ENCODE data around the gene DENND5B.
"Not testable (repeated sequence)": the region's sequence is repeated elsewhere in the genome, so short reads cannot be mapped to it uniquely, and the experiment has no call there.

The DENND5B gene

GRCh38 chr12:31456562-31456961 is 134.4 kb downstream of the DENND5B start:
- no peak for DNase-seq

DNA sequence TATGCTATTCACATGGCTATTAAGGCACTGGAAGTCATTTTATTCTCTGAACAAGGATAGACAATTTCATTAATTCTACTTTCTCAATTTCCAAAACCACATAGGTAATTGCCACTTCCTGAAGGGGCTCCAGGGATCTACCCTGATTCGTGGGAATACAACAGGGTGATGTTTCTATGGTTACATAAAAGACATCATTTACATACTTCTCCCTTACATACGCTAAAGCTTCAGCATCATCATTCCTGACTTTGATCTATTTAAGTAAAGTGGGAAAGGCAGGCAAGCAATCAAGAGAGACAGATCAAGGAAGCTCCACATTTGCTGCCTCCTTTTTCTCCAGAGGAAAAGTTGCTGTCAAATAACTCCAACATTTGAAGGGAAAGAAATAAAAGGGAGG is 146.2 kb downstream of the DENND5B start:
- DNase-seq, result no peak

DNA sequence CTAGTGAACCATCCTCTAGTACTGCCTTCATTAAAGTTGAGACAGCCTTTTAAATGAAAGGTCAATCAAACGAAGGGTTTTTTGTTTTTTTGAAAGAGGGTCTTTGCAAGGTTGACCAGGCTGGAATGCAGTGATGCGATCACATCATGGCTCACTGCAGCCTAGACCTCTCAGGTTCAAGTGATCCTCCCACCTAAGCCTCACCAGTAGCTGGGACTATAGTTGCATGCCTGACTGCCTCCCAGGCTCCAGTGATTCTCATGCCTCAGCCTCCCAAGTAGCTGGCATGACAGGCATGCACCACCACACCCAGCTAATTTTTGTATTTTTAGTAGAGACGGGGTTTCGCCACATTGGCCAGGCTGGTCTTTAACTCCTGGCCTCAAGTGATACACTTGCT is 150.3 kb downstream of the DENND5B start:
- no peak for DNase-seq

DNA sequence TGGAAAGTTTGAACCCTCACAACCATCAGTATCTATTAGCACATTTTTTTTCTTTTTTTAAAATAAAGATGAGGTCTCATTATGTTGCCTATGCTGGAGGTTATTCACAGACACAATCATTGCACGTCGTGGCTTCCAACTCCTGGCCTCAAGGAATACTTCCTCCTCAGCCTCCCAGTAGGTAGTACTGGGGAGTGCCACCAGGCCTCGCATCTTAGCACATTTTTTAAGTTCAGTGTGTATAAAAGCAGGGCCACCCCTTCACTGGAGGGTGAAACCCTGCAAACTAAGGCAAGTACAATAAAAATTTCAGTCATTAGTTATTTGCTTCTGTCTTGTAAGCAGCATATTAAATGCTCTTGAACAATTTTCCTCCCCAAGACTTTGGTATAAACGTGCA is 150.8 kb downstream of the DENND5B start:
- no peak for DNase-seq

DNA sequence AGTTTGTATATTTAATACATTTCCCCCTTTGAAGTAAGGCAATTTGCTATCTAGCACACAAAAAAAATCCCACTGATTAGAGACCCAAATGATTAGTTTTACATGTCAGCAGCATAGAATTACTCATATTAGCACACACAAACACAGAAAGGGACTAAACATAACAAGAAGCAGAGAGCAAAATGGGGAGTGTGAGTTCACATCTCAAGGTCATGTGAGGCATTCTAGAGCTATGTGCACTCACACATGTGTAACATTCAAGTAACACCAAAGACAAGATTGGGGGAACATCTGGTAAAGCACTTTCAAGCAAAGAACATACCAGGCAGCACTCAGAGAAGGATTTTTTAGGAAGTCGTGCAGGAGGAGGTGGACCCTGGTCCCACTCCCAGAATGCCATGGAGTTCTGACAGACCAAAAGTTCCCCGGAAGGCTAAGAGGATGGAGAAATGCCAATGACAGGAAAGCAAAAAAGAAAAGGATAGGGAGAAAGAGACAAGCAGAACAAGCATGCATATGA is 159.2 kb downstream of the DENND5B start:
- DNase-seq, result peak; percentile 27

DNA sequence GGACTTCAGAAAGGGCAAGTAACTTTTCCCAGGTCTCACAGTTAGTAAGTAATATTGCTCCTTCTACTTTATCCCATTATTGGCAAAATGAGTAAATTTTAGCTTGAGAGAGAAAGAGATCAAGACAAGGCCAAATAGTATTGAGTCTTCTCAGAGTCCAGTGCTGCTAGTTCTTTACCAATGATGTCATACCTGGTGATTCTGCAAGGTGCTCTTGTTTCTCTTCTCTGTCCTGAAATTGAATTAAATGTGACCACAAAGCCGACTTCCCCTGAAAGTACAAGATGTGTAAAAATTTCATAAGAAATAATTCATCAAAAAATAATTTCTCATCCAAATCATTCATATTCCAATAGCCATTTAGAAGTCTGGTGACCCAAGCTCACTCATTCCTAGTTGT is 167.5 kb downstream of the DENND5B start:
- no peak for DNase-seq

DNA sequence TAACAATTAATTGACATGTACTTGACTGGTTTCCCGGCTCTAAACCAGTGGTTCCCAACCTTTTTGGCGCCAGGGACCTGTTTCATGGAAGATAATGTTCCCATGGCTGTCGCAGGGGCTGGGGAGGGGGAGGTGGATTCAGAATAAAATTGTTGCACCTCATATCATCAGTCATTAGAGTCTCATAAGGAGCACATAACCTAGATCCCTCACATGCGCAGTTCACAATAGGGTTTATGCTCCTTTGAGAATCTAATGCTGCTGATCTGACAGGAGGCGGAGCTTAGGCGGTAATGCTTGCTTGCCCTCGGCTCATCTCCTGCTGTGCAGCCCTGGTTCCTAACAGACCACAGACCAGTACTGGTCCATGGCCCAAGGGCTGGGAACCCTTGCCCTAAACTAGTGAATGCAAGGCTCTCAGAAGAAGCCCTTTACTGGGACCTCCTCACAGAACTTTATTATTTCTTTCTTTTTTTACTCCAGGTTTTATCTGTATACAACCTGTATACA is 178.6 kb downstream of the DENND5B start:
- no peak for DNase-seq

DNA sequence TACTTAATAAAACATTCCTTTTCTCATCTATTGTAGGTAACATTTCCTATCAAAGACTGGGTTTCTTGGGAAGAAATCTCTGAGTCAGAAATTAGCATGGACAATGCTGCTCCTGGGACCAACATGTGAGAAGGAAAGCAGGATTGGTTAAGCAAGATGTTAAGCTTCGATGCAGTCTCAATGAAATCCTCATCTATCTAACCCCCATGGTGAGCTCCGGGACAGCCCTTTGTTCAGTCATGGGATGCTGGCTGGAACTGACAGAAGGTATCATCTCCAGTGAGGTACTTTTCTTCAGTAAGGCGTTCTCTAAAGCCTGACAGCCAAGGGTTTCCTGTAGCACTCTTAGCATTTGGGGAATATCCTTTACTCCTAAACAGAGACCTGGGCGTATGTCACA is 182.2 kb downstream of the DENND5B start:
- no peak for DNase-seq

DNA sequence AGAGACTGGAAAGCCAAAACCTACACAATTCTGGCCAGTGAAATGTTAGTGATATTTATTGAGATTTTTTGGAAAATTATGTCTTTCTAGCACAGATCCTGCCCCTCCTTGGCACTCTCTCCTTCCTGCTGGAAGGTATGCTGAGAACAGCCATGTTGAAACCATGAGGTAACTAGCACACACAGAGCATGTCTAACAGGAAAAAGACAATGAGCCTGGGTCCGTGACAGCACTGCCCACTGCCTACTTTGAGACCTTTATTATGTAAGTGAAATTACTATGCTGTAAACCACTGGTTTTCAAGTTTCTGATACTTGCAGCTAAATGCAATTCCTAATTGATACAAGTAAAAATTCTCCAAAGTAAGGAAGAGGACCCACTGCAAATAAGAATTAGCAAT is 183.4 kb downstream of the DENND5B start:
- DNase-seq, result no peak

DNA sequence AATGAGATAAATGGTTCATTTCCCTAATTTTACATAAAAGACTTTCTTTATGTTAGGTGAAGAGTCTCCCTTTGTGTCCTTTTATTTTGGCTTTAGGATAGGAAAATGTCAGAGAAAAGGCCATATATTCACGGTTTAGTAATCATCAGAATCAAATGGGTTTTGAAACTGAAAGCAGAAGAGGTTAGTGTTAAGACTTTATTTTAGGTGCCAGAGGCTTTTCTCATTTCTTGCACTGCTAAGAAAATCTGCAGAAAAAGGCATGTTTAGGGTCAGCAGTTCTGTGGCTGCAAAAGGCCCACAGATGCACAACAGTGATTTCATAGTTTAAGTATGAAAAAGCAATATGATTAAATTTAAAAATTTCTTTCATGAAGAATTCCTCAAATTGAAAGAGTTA is 184.6 kb downstream of the DENND5B start:
- DNase-seq, result no peak

GRCh38 chr12:31405021-31405420 is 185.9 kb downstream of the DENND5B start:
- no peak for DNase-seq

- DNase-seq, result peak; percentile 92
These were observed 187.8 kb downstream of the DENND5B start for GRCh38 chr12:31403099-31403607.

DNA sequence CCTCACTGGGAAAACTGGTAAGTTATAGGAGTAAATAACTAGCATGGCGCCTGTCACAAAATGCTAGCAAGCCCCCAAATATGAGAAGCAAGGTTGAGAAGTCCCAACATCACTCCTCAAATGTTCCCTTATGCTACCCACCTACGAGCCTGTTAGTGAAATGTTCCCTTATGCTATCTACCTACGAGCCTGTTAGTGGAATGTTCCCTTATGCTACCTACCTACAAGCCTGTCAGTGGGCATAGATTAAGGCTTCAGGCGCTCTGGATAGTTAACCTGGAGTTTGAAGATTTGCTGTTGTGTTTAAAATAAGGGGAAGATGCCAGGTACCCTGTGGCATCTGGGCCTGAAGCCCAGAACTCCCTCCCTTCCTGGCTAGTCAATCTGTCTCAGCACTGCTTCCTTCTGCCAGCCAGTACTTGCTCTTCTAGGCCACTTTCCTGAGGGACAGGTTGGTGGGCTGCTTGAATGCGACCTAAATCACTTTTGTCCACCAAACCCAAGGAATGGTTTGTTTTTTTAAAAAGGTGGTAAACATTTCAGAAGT is 197.9 kb downstream of the DENND5B start:
- no peak for DNase-seq

- DNase-seq, result no peak
These were observed 199.9 kb downstream of the DENND5B start for GRCh38 chr12:31390991-31391390.

DNA sequence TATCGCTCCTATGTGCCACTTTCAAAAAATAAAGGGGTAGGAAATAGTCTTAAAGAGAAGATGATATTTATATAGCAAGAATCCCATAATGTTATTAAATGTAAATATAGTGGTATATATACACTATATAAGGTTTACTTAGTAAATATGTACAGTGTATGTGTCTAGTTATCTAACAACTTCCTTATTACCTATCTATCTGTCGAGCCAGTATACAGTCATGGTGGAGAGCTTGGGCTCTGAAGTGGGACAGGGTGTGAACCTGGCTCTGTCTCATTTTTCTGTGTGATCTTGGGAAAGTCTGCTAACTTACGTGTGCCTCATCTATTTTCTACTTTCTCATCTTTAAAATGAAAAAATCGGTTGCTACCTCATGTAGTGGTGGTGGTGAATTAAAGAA is 202.2 kb downstream of the DENND5B start:
- DNase-seq, result no peak

DNA sequence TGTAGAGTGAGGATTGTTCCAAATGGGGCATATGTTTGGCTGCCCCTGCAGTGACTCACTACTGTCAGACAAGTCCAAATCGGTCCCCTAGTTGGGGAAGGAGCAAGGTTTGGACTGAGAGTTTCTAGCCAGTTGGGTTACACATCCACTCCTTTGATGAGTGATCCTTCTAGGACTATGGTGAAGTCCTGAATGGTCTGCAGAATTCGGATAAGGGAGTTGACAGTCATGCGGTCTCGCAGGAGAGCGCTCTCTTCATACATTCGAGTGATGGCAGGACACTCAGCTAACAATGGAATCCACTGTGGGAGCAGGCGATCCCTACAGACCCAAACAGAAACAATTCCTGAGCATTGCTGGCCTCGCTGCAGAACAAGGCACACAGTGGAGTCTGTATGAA is 203.5 kb downstream of the DENND5B start:
- DNase-seq, result no peak

DNA sequence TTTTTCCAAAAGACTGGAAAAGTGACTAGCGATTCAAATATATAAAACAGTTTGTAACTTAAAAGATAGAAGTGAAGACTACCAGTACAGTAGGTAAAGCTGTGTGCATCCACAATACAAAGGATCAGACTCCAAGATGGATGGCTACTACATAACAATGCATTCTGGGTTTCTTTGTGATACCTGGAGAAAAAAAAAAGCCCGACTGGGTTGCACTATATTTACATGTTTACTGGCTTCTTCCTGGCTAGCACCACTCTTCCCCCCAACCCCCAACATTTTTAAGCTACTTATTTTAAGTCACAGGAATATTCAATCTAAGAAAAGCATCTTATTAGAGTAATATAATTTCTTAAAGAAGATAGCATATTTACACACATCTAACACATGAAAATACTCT is 203.9 kb downstream of the DENND5B start:
- DNase-seq, result no peak

DNA sequence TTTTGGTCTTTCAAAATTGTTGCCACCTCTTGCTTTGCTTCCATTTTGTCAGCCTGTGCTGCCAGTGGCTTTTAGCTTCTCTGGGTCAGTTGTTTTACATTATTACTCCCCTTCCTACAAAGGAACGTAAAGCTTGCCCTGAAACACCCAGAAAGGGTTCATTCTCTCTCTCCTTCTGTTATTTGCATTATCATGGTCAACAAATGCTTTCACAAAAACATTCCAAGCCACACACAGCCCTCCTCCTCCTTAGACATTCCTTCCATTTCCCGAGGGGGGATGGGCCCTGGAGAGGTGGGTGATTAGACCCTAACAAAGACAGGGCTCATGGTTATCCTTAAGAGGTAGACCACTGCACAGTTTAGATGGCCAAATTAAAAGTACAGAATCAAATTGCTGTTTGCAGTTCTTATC is 204.6 kb downstream of the DENND5B start:
- no peak for DNase-seq

- DNase-seq, result not testable (repeated sequence)
These were observed 213.7 kb downstream of the DENND5B start for GRCh38 chr12:31377210-31377609.

DNA sequence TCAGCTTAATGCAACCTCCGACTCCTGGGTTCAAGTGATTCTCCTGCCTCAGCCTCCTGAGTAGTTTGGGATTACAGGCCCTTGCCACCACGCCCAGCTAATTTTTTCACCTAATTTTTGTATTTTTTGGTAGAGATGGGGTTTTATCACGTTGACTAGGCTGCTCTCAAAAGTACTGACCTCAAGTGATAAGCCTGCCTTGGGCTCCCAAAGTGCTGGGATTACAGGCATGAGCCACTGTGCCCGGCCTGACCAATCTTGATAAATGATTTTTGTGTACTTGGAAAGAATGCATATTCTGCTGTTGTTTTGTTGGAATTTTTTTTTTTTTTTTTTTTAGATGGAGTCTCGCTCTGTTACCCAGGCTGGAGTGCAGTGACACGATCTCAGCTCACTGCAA is 215.5 kb downstream of the DENND5B start:
- DNase-seq, result not testable (repeated sequence)

- no peak for DNase-seq
These were observed 219.7 kb downstream of the DENND5B start for GRCh38 chr12:31371256-31371620.

- DNase-seq, result no peak
These were observed 220.2 kb downstream of the DENND5B start for GRCh38 chr12:31370531-31371255.

DNA sequence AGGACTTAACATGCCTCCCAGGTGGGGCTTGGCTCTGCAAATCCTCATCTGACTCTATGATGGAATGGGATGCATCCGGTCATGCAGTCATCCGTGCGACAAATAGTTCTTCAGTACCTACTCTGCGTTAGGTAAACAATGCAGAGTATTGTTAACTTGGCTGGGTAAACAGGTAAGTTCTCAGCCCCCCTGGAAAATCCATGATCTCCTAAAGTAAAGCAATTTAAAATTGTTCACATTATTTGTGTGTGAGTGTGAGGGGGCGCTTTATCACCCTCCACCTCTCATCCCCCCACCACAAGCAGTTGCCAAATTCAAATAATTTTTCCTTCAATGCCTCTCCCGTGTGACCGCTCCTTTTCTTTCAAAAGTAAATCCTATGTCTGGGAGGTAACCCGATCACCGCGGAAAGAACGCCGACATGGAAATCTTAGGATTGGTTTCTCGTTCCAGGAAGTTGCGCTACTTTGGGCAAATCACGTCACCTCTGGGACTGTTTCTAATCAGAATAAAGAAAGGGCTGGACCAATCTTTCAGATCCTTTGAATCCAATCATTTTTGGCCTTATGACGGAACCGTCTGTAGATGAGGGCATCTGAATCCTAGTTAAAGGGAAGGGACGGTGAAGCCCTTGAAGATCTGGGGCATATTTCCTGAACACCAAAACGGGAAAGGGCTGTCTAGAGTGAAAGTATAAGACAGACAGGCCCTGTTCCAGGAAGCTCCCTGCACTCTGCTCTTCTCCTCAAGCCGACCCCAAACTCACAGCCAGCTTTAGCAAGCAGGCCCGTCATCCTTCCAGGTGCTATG is 221.0 kb downstream of the DENND5B start:
- peak; percentile 79 for DNase-seq

Measured in fibroblast of skin of right quadriceps (primary cell).